HEK293 (cell line): ENCODE results near the gene MAF.

Source experiments
- CTCF ChIA-PET: fragments of 350-600 bp; formaldehyde crosslinking; extraction: SDS; loops from one replicate; lab custom pipeline; 2021; ENCODE audit warnings: antibody characterized with exemption; lab: Yijun Ruan, JAX
- POLR2A ChIA-PET: fragments of 300-600 bp; formaldehyde crosslinking; extraction: SDS; loops from one replicate; lab custom pipeline; 2020; ENCODE audit warnings: antibody characterized with exemption, inconsistent platforms; lab: Yijun Ruan, JAX
- H3K27ac ChIP-seq: fragments of 200-500 bp; sonication (Bioruptor generic); 2 replicates; pipeline ENCODE4 v1.5.1; 2014; ENCODE audit warnings: low read depth, low read length, control low read depth, inconsistent platforms; ENCODE audit errors: extremely low read depth
- H3K36me3 ChIP-seq, 2 experiments: fragments of 200-500 bp in 1 of 2; sonication (Bioruptor generic) in 1 of 2; 1 replicate in 1 of 2; 2 replicates in 1 of 2; pipeline ENCODE4 v1.5.1; 2014 to 2017; ENCODE audit warnings: inconsistent platforms in 2 of 2, low read length in 2 of 2; ENCODE audit not compliant: control insufficient read depth in 2 of 2, insufficient read depth in 1 of 2
- H3K4me1 ChIP-seq: fragments of 200-500 bp; sonication (Bioruptor generic); 2 replicates; pipeline ENCODE4 v1.5.1; 2014; ENCODE audit warnings: mild to moderate bottlenecking, low read length, inconsistent platforms; ENCODE audit not compliant: control insufficient read depth, insufficient read depth
- H3K4me3 ChIP-seq: 2 replicates; pipeline ENCODE4 v1.5.1; 2011; ENCODE audit warnings: low read depth, mild to moderate bottlenecking, control low read depth, low read length, moderate library complexity
- H3K9me3 ChIP-seq: fragments of 200-500 bp; sonication (Bioruptor generic); 2 replicates; pipeline ENCODE4 v1.5.1; 2014; ENCODE audit warnings: low read depth, low read length, inconsistent platforms; ENCODE audit not compliant: control insufficient read depth, insufficient read depth
- BCL11A ChIP-seq: fragments of 450-650 bp; formaldehyde crosslinking; IDR thresholded peaks from 2 replicates; pipeline ENCODE4 v1.5.1; 2016; ENCODE audit warnings: low read depth, missing biosample characterization, missing genetic modification characterization
- SALL2 ChIP-seq: fragments of 450-650 bp; formaldehyde crosslinking; IDR thresholded peaks from 2 replicates; pipeline ENCODE4 v1.5.0; 2017; ENCODE audit warnings: missing biosample characterization, mild to moderate bottlenecking, missing genetic modification characterization, borderline replicate concordance
- ZBTB21 ChIP-seq: fragments of 450-650 bp; formaldehyde crosslinking; IDR thresholded peaks from 2 replicates; pipeline ENCODE4 v1.5.1; 2017; ENCODE audit warnings: missing biosample characterization, missing genetic modification characterization
- ZBTB48 ChIP-seq: fragments of 450-650 bp; formaldehyde crosslinking; IDR thresholded peaks from 2 replicates; pipeline ENCODE4 v1.5.1; 2016; ENCODE audit warnings: missing biosample characterization, missing genetic modification characterization
- ZFHX2 ChIP-seq: fragments of 450-650 bp; formaldehyde crosslinking; conservative IDR thresholded peaks from 2 replicates; pipeline ENCODE4 v1.5.1; 2016; ENCODE audit warnings: missing biosample characterization, missing genetic modification characterization
- ZNF10 ChIP-seq: fragments of 450-650 bp; formaldehyde crosslinking; IDR thresholded peaks from 2 replicates; pipeline ENCODE4 v1.5.1; 2017; ENCODE audit warnings: missing biosample characterization, missing genetic modification characterization
- ZNF2 ChIP-seq: fragments of 450-650 bp; formaldehyde crosslinking; IDR thresholded peaks from 2 replicates; pipeline ENCODE4 v1.5.1; 2016; ENCODE audit warnings: missing biosample characterization, missing genetic modification characterization
- ZNF221 ChIP-seq: fragments of 450-650 bp; formaldehyde crosslinking; IDR thresholded peaks from 2 replicates; pipeline ENCODE4 v1.5.1; 2017; ENCODE audit warnings: missing biosample characterization, missing genetic modification characterization, borderline replicate concordance
- ZNF335 ChIP-seq: fragments of 450-650 bp; formaldehyde crosslinking; conservative IDR thresholded peaks from 2 replicates; pipeline ENCODE4 v1.5.1; 2016; ENCODE audit warnings: missing biosample characterization, missing genetic modification characterization
- ZNF404 ChIP-seq: fragments of 450-650 bp; formaldehyde crosslinking; IDR thresholded peaks from 2 replicates; pipeline ENCODE4 v1.5.1; 2017; ENCODE audit warnings: missing biosample characterization, missing genetic modification characterization
- ZNF664 ChIP-seq: fragments of 450-650 bp; formaldehyde crosslinking; IDR thresholded peaks from 2 replicates; pipeline ENCODE4 v1.5.1; 2016; ENCODE audit warnings: missing biosample characterization, missing genetic modification characterization
- ZNF670 ChIP-seq: fragments of 450-650 bp; formaldehyde crosslinking; IDR thresholded peaks from 2 replicates; pipeline ENCODE4 v1.5.1; 2016; ENCODE audit warnings: missing biosample characterization, missing genetic modification characterization, low read depth
- ZSCAN23 ChIP-seq: fragments of 450-650 bp; formaldehyde crosslinking; IDR thresholded peaks from 2 replicates; pipeline ENCODE4 v1.5.1; 2016; ENCODE audit warnings: missing biosample characterization, missing genetic modification characterization
- TF ChIP-seq, protein P1 (sequence below): fragments of 450-650 bp; formaldehyde crosslinking; IDR thresholded peaks from 2 replicates; pipeline ENCODE4 v1.5.1; 2016; ENCODE audit warnings: missing biosample characterization, missing genetic modification characterization, low read depth
- TF ChIP-seq, protein P2 (sequence below): IDR thresholded peaks from 2 replicates; pipeline ENCODE4 v1.6.1; 2011; ENCODE audit warnings: mild to moderate bottlenecking, low read depth, low read length, borderline replicate concordance
- TF ChIP-seq, protein P3 (sequence below): fragments of 450-650 bp; formaldehyde crosslinking; conservative IDR thresholded peaks from 2 replicates; pipeline ENCODE4 v1.5.1; 2016; ENCODE audit warnings: low read depth, missing biosample characterization, missing genetic modification characterization
- TF ChIP-seq, protein P4 (sequence below): fragments of 450-650 bp; formaldehyde crosslinking; IDR thresholded peaks from 2 replicates; pipeline ENCODE4 v1.5.1; 2016; ENCODE audit warnings: missing biosample characterization, missing genetic modification characterization
- TF ChIP-seq, protein P5 (sequence below): fragments of 450-650 bp; formaldehyde crosslinking; IDR thresholded peaks from 2 replicates; pipeline ENCODE4 v1.5.1; 2016; ENCODE audit warnings: missing biosample characterization, missing genetic modification characterization
- TF ChIP-seq, protein P6 (sequence below): fragments of 450-650 bp; formaldehyde crosslinking; IDR thresholded peaks from 2 replicates; pipeline ENCODE4 v1.5.1; 2016; ENCODE audit warnings: missing biosample characterization, missing genetic modification characterization
- TF ChIP-seq, protein P7 (sequence below): fragments of 450-650 bp; formaldehyde crosslinking; IDR thresholded peaks from 2 replicates; pipeline ENCODE4 v1.5.1; 2016; ENCODE audit warnings: missing biosample characterization, missing genetic modification characterization

MAF gene

DNA sequence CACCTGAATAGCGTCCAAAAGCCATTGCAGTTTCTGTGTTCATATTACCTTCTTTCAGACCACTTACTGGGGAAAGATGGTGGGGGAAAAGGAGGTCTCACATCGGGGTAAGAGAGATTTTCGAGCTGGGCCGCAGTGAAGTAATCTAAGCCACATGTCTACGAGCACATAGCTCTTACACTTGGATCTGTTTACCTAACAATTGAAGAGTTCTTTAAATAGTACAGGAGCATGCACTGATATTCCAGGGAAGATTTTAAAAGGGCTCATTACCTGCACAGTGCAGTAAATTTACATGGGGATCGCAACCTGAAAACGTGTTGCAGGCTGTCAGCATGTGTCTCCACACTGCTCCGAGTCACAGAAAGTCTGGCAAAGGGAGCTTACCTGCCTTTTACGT lies 12.6 kb downstream of the MAF start:
- ChIA-PET POLR2A (no interaction called here), CTCF (interaction anchor here (1.2 kb wide), 1 partner anchor 14 kb away, joined by 3 read pairs; no protein-coding TSS in a partner anchor)
- no peaks in the 10 kb centered on the region for H3K9me3 ChIP-seq
- H3K4me3 ChIP-seq, result no peak overlapping the region
- no peak overlapping the region; the same call in 1 of the 2 replicates for H3K27ac ChIP-seq
- TF ChIP-seq ZNF335 (tag by site-specific recombination), result no peak
- TF ChIP-seq ZBTB48, result no peak
- TF ChIP-seq, protein P1, sequence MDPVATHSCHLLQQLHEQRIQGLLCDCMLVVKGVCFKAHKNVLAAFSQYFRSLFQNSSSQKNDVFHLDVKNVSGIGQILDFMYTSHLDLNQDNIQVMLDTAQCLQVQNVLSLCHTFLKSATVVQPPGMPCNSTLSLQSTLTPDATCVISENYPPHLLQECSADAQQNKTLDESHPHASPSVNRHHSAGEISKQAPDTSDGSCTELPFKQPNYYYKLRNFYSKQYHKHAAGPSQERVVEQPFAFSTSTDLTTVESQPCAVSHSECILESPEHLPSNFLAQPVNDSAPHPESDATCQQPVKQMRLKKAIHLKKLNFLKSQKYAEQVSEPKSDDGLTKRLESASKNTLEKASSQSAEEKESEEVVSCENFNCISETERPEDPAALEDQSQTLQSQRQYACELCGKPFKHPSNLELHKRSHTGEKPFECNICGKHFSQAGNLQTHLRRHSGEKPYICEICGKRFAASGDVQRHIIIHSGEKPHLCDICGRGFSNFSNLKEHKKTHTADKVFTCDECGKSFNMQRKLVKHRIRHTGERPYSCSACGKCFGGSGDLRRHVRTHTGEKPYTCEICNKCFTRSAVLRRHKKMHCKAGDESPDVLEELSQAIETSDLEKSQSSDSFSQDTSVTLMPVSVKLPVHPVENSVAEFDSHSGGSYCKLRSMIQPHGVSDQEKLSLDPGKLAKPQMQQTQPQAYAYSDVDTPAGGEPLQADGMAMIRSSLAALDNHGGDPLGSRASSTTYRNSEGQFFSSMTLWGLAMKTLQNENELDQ (tag by site-specific recombination), result no peak
- TF ChIP-seq ZSCAN23 (tag by site-specific recombination), result no peak
- TF ChIP-seq, protein P2, sequence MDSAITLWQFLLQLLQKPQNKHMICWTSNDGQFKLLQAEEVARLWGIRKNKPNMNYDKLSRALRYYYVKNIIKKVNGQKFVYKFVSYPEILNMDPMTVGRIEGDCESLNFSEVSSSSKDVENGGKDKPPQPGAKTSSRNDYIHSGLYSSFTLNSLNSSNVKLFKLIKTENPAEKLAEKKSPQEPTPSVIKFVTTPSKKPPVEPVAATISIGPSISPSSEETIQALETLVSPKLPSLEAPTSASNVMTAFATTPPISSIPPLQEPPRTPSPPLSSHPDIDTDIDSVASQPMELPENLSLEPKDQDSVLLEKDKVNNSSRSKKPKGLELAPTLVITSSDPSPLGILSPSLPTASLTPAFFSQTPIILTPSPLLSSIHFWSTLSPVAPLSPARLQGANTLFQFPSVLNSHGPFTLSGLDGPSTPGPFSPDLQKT, result no peak
- TF ChIP-seq, protein P3, sequence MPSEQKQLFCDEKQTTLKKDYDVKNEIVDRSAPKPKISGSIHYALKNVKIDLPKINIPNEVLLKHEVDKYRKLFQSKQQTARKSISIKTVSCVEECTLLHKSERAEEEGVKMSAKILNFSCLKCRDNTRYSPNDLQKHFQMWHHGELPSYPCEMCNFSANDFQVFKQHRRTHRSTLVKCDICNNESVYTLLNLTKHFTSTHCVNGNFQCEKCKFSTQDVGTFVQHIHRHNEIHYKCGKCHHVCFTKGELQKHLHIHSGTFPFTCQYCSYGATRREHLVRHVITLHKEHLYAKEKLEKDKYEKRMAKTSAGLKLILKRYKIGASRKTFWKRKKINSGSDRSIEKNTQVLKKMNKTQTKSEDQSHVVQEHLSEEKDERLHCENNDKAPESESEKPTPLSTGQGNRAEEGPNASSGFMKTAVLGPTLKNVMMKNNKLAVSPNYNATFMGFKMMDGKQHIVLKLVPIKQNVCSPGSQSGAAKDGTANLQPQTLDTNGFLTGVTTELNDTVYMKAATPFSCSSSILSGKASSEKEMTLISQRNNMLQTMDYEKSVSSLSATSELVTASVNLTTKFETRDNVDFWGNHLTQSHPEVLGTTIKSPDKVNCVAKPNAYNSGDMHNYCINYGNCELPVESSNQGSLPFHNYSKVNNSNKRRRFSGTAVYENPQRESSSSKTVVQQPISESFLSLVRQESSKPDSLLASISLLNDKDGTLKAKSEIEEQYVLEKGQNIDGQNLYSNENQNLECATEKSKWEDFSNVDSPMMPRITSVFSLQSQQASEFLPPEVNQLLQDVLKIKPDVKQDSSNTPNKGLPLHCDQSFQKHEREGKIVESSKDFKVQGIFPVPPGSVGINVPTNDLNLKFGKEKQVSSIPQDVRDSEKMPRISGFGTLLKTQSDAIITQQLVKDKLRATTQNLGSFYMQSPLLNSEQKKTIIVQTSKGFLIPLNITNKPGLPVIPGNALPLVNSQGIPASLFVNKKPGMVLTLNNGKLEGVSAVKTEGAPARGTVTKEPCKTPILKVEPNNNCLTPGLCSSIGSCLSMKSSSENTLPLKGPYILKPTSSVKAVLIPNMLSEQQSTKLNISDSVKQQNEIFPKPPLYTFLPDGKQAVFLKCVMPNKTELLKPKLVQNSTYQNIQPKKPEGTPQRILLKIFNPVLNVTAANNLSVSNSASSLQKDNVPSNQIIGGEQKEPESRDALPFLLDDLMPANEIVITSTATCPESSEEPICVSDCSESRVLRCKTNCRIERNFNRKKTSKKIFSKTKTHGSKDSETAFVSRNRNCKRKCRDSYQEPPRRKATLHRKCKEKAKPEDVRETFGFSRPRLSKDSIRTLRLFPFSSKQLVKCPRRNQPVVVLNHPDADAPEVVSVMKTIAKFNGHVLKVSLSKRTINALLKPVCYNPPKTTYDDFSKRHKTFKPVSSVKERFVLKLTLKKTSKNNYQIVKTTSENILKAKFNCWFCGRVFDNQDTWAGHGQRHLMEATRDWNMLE (tag by site-specific recombination), result no peak
- no peak for TF ChIP-seq ZNF10 (tag by site-specific recombination)
- TF ChIP-seq SALL2 (tag by site-specific recombination), result no peak
- no peak for TF ChIP-seq ZNF404 (tag by site-specific recombination)
- no peak for TF ChIP-seq ZBTB21
- TF ChIP-seq, protein P4, sequence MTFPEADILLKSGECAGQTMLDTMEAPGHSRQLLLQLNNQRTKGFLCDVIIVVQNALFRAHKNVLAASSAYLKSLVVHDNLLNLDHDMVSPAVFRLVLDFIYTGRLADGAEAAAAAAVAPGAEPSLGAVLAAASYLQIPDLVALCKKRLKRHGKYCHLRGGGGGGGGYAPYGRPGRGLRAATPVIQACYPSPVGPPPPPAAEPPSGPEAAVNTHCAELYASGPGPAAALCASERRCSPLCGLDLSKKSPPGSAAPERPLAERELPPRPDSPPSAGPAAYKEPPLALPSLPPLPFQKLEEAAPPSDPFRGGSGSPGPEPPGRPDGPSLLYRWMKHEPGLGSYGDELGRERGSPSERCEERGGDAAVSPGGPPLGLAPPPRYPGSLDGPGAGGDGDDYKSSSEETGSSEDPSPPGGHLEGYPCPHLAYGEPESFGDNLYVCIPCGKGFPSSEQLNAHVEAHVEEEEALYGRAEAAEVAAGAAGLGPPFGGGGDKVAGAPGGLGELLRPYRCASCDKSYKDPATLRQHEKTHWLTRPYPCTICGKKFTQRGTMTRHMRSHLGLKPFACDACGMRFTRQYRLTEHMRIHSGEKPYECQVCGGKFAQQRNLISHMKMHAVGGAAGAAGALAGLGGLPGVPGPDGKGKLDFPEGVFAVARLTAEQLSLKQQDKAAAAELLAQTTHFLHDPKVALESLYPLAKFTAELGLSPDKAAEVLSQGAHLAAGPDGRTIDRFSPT (tag by site-specific recombination), result no peak
- TF ChIP-seq, protein P5, sequence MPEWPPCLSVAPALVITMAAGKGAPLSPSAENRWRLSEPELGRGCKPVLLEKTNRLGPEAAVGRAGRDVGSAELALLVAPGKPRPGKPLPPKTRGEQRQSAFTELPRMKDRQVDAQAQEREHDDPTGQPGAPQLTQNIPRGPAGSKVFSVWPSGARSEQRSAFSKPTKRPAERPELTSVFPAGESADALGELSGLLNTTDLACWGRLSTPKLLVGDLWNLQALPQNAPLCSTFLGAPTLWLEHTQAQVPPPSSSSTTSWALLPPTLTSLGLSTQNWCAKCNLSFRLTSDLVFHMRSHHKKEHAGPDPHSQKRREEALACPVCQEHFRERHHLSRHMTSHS (tag by site-specific recombination), result no peak
- TF ChIP-seq, protein P6, sequence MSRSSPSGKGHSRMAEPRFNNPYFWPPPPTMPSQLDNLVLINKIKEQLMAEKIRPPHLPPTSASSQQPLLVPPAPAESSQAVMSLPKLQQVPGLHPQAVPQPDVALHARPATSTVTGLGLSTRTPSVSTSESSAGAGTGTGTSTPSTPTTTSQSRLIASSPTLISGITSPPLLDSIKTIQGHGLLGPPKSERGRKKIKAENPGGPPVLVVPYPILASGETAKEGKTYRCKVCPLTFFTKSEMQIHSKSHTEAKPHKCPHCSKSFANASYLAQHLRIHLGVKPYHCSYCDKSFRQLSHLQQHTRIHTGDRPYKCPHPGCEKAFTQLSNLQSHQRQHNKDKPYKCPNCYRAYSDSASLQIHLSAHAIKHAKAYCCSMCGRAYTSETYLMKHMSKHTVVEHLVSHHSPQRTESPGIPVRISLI (tag by site-specific recombination), result no peak
- TF ChIP-seq, protein P7, sequence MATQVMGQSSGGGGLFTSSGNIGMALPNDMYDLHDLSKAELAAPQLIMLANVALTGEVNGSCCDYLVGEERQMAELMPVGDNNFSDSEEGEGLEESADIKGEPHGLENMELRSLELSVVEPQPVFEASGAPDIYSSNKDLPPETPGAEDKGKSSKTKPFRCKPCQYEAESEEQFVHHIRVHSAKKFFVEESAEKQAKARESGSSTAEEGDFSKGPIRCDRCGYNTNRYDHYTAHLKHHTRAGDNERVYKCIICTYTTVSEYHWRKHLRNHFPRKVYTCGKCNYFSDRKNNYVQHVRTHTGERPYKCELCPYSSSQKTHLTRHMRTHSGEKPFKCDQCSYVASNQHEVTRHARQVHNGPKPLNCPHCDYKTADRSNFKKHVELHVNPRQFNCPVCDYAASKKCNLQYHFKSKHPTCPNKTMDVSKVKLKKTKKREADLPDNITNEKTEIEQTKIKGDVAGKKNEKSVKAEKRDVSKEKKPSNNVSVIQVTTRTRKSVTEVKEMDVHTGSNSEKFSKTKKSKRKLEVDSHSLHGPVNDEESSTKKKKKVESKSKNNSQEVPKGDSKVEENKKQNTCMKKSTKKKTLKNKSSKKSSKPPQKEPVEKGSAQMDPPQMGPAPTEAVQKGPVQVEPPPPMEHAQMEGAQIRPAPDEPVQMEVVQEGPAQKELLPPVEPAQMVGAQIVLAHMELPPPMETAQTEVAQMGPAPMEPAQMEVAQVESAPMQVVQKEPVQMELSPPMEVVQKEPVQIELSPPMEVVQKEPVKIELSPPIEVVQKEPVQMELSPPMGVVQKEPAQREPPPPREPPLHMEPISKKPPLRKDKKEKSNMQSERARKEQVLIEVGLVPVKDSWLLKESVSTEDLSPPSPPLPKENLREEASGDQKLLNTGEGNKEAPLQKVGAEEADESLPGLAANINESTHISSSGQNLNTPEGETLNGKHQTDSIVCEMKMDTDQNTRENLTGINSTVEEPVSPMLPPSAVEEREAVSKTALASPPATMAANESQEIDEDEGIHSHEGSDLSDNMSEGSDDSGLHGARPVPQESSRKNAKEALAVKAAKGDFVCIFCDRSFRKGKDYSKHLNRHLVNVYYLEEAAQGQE (tag by site-specific recombination), result no peak
- TF ChIP-seq ZNF664 (tag by site-specific recombination), result no peak
- TF ChIP-seq ZNF2 (tag by site-specific recombination), result no peak
- TF ChIP-seq ZNF221 (tag by site-specific recombination), result no peak
- TF ChIP-seq BCL11A, result no peak
- TF ChIP-seq ZFHX2 (tag by site-specific recombination), result no peak
- TF ChIP-seq ZNF670 (tag by site-specific recombination), result no peak
- H3K36me3 ChIP-seq, result no peaks in the 10 kb centered on the region
- peaks cover 4% of the 10 kb centered on the region for H3K4me1 ChIP-seq
